ENCODE results near the gene TBXAS1. TPM values are rescaled to one million over a fixed set of nuclear protein-coding genes. Genes with fewer than 3 reads are reported as not detected.

The TBXAS1 gene
- polyA plus RNA-seq, 12 donors = 2.5 to 5.8 (median 3.9) TPM; not detected in 2

DNA sequence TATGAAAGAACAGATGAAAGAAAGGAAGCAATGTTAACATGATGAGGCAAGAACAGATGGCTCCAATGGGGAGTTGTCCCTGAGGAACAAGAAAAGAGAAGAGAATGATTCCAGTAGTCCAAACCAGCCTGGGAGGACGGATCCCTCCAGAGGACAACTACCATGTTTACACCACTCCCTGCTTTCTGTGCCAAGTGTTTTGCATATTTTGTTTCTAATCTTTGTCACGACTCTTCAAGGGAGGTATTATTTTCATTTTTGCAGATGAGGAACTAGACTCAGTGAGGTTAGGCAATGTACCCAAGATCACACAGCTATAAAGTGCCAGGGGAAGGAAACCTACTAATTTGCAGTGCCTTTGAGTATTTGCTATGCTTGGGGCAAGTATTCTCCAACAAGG lies 117.5 kb downstream of the TBXAS1 start:
- DNase-seq = no peak

DNA sequence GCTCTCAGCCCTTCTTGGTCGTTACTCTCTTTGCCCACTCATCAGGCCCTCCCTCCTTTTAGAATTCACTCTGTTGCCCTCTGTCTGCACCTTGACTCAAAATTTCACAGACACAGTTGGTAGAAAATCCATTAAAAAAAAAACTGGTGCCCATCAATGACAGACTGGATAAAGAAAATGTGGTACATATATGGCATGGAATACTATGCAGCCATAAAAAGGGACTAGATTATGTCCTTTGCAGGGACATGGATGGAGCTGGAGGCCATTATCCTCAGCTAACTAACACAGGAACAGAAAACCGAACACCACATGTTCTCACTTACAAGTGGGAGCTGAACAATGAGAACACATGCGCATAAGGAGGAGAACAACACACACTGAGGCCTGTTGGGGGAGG lies 118.0 kb downstream of the TBXAS1 start:
- no peak for DNase-seq

GRCh38 chr7:139948167-139948566 lies 119.1 kb downstream of the TBXAS1 start:
- DNase-seq = no peak

- no peak for DNase-seq
Measured at GRCh38 chr7:139948587-139949335, 119.7 kb downstream of the TBXAS1 start.

GRCh38 chr7:139949629-139950028 lies 120.6 kb downstream of the TBXAS1 start:
- no peak for DNase-seq

DNA sequence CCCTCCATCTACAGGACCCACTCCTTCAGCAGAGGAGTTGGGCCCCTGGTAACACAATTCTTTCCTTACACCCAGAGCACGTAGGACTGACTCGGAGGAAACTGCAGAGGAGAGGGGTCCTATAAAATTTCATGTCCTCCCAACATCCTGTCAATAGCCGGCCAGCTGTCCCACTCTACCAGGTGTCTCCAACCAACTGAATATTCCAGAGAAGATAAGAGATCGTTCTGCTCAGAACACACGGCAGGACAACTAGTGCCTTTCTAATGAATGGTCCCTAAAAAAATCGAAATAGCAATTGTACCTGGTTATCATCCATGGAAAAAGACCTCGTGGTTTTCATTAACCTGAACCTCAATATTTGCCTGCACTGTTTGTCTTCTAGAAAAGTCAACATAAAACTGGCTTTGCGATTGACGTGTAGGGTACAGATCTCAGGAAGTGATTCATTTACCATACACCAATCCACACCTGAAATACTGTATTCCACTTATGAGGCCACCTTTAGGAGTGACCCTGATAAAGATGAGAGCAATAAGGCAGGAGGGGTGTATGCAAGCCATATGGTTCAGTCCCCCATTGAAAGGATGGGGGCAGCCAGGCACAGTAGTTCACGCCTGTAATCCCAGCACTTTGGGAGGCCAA lies 121.9 kb downstream of the TBXAS1 start:
- DNase-seq = no peak

DNA sequence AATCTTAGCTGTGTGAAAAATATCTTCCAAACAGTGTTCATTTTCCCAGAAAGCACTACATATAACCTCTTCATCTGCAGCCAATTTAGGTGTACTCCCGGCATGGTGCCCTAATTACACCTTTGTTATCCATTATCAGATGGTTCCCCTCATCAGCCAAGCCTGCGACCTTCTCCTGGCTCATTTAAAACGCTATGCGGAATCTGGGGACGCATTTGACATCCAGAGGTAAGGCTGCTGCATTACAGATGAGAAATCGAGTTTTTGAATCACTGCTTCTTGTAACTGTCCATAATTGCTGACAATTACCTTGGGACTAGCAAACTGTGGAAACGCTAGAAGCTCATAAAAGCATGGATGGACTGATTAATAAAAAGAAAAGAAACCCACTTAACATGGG lies 124.2 kb downstream of the TBXAS1 start:
- DNase-seq = no peak

DNA sequence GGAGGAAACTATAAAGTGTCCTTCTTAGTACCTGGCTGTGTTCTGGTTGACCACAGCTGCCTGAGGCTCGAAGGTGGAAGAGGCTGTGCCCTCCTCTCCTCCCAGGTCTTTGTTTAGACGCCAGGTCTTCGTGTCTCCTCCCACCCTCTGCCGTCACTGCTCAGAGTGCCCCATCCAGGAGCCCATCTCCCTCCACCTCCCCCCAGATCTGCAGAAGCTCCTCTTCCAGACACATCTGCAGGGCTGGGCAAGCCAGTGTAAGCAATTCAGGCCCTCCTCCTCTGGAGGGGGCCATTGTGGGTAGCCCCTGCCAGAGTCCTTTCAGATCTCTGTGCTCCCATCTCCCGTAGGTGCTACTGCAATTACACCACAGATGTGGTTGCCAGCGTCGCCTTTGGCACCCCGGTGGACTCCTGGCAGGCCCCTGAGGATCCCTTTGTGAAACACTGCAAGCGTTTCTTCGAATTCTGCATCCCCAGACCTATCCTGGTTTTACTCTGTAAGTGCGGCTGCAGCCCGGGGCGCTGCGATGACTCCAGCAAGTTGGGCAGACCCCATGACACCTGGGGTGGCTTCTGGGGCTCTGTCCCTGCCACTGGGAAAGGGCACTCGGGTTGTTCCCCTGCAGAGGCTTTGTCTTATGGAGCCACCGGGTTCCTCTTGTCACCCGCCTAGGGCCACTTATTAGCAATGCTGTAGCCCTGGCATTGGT lies 126.2 kb downstream of the TBXAS1 start:
- DNase-seq = no peak

DNA sequence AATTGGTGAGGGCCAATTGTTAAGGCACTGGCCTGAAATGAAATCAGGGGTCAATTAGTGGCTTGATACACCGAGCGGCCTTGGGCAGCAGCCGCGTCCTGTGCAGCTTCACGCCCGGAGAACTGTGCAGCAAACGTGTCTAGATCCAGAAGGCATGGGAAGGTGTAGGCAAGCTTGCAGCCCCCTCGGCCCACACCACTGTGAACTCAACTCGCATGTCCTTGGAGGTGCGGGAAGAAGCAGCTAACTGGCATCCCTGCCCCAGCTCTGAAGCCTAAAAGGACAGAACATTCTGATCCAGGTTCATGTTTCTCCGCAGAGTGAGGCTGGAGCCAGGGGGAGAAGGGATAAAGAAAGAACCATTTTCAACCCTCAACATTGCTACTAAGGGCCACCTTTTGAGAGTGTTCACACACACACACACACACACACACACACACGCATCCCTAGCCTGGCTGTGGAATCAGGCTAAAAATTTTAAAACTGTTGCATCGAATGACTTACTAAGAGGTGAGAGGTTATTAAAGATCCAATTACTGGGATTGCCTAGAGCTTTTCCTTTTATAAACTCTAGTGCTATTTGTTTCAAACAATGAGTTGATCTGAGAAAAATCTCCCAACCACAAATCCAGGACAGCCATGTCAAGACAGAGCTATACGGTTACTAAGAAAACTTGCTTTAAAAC lies 129.7 kb downstream of the TBXAS1 start:
- DNase-seq = no peak

- DNase-seq = no peak
Measured at GRCh38 chr7:139959285-139959628, 130.2 kb downstream of the TBXAS1 start.

DNA sequence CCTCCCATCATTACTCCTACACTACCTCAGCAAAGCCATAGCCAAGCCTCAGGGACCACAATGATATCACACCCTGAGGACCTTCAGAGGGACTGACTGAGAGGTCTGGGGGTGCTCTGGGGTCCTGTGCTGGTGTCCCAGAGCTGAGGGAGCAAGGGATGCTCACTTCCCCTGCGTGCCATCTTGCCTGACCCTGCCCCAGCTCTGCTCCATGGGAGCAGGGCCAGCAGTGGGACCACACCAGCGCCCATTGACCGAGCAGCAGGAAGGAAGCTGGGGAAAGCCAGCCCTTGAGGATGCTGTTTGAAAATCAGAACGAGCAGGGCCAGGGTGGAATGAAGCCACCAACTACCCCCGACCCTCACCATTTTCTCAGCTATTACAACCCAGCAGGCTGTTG lies 130.7 kb downstream of the TBXAS1 start:
- DNase-seq = no peak

- DNase-seq = no peak
Measured at GRCh38 chr7:139960157-139960556, 131.1 kb downstream of the TBXAS1 start.

DNA sequence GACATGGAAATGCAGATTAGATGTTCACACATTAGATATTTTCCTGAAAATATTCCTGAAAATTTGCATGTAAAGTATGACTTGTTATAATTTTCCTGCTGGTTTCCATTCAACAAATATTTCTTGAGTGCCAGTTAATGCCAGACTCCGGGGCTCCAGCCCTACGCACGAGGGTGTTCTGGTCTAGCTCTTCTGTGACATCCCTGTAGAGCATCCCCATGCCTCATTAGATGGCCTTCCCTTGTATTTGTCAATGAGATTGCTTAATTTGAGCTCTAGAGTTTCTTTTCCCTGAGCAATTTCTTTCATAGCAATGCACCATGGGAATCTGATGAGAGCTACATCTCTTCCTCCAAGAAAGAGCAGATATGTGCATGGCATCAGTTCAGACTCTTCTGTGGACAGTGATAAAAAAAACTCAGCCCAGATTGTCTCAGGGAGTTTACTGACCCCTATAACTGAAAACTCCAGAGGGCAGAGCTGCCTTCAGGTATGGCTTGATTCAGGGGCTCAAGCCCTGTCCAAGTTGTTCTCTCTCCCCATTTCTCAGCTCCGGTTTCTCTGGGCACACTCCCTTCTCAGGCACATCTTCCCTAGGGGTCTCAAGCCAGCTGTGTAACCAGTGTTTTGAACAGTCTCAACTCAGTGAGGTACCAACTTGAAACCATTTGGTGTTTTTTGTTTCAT lies 137.0 kb downstream of the TBXAS1 start:
- DNase-seq = no peak

DNA sequence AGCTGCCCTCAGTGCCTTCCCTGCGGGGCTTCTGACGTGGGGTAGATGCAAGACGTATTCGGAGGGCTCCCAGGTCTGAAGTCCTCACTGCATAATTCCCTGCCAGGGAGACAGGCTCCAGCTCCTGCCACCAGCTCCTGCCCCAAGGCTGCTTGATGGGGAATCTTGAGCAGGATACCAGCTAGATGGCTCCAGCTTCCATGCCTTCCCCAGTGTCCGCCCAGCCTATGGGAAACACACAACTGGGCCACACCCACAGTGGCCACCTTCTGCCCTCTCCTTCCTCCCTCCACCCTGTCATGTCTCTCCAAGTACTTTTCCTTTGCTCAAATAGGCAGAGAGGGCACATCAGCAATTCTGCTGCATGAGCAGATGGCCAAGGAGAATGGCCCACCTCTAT lies 137.9 kb downstream of the TBXAS1 start:
- no peak for DNase-seq

DNA sequence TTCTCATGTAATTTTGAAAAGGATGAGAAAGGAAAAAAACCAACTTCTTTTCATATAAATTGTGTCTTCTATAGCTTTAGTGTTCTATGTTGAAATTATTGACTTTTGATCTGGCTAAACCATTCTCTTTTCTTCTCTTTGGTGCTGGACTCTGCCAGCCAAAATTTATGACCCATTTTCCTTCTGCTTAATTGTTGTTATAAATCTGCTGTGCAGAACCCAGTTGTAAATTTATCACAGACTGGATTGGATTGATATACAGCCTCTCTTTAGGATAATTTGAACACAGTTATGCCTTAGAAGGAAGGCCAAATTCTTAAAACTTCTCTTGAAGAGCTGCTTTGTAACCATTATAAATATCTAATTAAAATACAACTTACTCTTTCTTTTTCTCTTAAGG lies 139.9 kb downstream of the TBXAS1 start:
- no peak for DNase-seq

- no peak for DNase-seq
Measured at GRCh38 chr7:139972029-139972428, 143.0 kb downstream of the TBXAS1 start.

GRCh38 chr7:139973101-139974050 lies 144.3 kb downstream of the TBXAS1 start:
- no peak for DNase-seq

GRCh38 chr7:139974179-139974811 lies 145.2 kb downstream of the TBXAS1 start:
- no peak for DNase-seq

DNA sequence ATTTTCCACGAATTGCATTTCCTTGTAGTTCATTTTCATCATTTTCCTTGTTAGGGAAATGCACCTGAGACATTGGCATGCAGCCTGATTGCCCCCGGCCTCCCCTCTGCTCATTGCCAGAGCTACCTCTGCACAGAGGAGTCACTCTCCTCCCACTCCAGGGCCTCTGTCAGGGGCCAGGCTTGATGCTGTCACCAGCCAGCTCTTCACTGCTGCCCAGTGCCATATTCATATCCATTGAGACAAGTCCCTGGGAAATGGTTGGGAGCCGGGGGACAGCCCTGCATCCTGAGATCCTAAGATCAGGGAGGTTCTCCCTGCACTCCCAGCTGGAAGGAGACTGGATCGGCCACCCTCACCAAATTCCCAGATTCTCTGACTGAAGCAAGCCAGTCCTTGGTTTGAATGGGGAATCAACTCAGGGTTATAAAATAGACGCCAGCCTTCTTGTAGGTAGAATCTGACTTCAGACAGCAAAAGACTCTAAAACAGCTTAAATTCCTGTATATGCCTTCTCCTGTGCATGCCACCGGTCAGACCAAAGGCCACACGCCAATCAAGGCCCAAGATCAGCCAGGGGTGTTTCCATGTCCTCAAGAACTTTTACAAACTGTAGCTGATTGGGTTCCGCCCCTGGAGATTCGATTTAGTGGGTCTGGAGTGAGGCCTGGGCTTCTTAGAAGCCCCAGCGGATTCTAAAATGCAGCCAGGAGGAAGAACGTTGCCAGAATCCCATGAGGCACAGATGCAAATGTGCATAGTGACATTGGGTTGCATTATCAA lies 147.2 kb downstream of the TBXAS1 start:
- no peak for DNase-seq
